Measurements from ENCODE around the gene MB.
"Not testable (repeated sequence)": the region's sequence is repeated elsewhere in the genome, so short reads cannot be mapped to it uniquely, and the experiment has no call there.

Gene MB

DNA sequence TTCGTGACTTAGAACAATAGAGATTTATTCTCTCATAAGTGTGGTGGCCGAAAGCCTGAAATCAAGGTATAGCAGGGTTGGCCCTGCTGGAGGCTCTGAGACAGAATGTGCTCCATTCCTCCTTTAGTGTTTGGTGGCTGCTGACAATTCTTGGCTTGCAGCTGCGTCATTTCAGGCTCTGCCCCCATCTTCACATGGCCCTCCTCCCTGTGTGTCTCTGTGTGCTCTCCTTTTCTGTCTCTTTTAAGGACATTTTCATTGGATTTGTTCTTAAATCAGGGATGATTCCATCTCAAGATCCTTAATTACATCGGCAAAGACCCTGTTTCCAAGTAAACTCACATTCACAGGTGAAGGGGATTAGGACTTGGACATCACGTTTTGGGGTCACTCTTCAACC lies 20.9 kb upstream of the MB start:
- in situ Hi-C loops (cut with MboI; ENCODE audit: low sequenced_read_pairs): no loop called here

DNA sequence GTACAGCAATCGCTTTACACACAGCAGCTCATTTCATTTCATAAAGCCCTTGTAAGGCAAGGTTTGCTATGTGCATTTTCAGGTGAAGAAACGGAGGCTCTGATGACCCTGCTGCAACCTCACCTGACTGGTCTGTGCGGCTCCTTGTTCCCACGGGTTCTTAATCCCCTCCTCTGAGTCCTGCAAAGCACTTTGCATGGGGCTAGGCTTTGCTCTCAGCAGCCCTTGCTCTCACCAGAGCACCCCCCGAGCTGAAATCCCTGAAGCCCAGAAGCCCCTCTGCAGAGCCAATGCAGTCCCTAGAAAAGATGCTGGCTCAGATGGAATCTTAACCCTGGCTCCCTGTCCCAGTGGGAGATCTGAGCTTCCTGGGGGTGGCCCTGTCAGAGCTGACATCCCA lies 20.1 kb upstream of the MB start:
- in situ Hi-C loops (cut with MboI; ENCODE audit: low sequenced_read_pairs): no loop called here

DNA sequence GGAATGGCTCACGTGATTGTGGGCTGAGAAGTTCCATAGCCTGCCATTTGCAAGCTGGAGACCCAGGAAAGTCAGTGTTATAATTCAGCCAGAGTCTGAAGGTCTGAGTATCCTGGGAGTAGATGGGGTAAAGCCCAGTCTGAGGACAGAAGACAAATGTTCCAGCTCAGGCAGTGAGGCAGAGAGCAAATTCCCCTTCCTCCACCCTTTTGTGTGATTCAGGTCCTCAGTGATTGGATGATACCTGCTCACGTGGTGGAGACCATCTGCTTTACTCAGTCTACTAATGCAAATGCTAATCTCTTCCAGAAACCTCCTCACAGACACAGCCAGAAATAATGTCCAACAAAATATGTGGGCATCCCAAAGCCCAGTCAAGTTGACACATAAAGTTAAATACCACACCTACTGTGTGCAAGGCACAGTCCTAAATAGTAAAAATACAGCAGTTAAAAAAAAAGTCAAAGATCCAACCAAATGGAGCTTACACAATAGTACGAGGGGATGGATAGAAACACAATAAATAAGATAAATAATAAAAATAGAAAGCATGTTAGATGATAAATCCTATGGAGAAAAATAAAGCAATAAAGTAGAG lies 17.9 kb upstream of the MB start:
- in situ Hi-C loops (cut with MboI; ENCODE audit: low sequenced_read_pairs): no loop called here

DNA sequence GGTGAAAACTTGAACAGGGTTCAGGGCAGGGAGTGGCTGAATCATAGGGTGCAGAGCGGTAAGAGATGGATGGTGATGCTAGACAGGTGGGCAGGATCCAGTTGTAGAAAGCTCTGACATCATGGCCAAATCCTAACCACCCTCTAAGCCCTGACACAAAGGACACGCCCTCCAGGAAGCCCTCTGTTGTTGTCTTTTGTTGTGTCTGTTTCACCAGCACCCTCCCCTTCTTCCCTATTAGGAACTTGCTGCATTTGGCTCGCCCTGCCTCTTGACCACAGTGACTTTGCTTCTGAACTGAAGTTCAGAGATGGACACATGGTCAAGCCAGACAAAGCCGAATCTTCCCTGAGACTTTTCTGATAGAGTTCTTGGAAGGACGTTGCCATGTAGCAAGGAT lies 16.9 kb upstream of the MB start:
- in situ Hi-C loops (cut with MboI; ENCODE audit: low sequenced_read_pairs): no loop called here

DNA sequence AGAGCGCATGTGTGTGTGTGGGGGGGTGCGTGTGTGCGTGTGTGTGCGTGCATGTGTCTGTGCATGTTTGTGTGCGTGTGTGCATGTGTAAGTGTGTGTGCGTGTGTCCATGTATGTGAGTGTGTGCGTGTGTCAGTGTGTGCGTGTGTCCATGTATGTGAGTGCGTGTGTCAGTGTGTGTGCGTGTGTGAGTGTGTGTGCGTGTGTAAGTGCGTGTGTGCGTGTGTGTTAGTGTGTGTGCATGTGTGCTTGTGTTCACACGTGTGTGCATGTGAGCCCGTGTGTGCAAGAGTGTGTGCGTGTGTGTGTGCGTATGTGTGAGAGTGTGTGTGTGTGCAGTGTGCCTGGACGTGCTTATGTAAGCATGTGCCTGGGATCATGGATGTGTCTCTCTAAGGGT lies 16.4 kb upstream of the MB start:
- in situ Hi-C loops (cut with MboI; ENCODE audit: low sequenced_read_pairs): no loop called here

DNA sequence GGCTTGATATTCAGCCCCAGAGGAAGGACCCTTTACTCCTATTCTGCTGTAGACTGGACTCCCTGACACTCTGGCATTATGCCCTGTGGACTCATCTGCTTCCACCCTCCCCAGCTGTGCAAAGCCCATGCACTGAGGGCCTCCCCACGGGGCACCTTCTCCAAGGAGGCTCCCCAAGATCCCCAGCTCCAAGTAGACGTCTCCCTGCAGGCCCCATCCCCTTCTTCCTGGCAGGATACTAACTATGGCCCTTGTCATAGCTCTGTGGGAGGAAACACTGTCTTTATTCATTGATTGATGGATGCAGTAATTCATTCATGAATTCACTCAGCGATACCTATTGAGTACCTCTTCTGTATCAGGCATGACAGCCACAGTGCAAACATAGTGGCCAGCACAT lies 15.8 kb upstream of the MB start:
- in situ Hi-C loops (cut with MboI; ENCODE audit: low sequenced_read_pairs): no loop called here

DNA sequence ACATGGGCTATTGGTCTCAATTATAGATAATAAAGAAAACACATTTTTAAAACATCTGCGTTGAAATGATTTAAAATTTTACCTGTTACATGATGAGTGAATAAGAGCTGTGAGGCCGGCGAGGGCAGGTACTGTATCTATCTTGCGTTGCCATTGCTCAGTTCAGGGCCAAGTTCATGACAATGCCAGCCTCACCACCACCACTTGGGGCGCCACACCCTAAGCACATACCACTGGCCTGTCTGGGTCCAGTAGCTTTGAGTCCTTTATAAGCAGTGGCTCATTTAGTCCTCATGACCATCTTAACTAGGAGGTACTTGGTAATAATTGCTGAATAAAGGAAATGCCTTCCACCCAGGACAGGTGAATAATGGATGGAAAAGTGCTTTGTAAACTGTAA lies 14.5 kb upstream of the MB start:
- in situ Hi-C loops (cut with MboI; ENCODE audit: low sequenced_read_pairs): no loop called here

DNA sequence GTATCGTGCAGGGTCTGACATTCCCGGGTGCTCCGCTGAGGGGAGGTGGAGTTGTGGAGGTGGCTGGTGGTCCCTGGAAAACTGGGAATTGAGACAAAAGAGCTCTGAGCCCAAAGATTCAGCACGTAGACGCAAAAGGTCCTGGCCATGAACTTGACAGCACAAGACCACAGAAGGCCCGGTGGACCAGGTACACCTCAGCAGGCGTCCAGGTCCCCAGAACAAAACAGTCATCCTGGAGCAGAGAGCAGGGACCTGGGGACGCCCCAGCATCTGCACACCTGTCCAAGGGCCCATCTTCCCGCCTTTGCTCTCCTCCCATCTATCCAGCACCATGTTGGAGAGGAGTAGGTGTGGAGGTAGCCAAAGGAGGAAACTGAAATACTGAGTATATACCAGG lies 13.8 kb upstream of the MB start:
- in situ Hi-C loops (cut with MboI; ENCODE audit: low sequenced_read_pairs): no loop called here

DNA sequence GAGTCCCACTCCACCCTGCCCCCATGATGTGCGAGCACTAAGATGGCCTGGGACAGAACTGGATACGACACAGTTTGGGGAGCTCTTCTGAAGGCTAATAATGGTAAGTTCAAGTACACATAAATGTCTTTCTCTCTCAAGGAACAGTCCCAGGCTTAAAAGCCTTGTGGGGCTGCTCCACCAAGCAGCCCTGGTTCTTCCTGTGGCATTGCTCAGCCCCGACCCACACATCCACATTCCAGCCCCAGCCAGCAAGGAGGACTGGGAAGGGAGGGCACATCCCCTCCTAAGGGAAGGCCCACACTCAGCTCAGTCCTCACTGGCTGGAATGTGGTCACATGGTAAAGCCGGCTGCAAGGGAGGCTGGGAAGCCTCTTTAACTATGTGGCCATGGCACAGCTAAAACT lies 13.3 kb upstream of the MB start:
- in situ Hi-C loops (cut with MboI; ENCODE audit: low sequenced_read_pairs): no loop called here

DNA sequence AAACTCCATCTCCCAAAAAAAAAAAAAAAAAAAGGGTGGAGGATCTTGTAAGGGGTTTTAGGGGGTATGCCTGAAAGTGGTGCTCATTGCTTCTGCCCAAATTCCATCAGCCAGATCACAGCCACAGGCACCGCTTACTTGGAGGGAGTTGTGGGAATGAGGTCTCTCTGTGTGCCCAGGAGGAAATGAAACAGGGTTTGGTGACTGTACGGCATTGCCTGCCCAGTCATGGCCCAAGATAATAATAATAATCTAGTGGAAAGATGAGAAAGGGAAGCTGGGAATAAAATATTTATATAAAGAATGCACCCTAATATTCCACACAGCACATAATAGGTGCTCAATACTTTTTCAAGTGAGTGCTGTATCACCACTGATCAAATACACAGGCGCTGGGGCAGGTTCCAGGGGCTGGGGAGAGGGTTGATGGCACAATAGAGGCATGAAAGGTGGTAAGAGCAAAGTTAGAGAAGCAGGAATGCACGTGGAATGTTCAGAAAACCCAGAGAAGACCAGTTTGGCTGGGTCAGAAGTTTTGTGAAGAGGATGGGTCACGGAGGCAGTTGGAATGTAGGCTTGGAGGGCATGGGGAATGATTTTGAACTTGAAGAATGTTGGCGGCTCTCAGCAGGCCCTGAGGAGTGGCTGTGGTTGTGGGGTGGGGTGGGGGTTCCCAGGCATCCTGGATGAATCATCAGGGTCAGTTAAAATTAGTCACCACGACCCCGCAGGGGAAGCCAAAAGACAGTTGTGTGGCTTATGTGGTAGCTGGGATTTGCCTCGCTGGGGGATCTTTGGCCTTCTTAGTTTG lies 12.5 kb upstream of the MB start:
- in situ Hi-C loops (cut with MboI; ENCODE audit: low sequenced_read_pairs): no loop called here

DNA sequence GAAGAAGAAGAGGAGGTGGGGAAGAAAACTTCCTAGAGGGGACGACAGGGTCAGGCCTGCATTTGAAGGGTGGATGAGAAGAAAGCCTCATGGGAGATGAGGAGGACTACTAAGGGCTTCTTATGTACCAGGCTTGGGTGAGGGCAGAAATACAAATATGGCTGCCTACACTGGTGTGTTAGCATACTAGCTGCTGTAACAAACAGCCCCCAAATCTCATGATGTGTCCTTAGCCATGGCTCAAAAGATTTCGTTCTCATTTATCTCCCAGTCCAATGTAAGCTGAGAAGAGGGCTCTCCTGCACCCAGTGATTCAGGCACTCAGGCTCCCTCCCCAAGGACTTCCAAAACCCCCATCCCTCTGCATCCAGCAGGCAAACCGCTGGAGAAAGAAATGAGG lies 11.6 kb upstream of the MB start:
- in situ Hi-C loops (cut with MboI; ENCODE audit: low sequenced_read_pairs): no loop called here

DNA sequence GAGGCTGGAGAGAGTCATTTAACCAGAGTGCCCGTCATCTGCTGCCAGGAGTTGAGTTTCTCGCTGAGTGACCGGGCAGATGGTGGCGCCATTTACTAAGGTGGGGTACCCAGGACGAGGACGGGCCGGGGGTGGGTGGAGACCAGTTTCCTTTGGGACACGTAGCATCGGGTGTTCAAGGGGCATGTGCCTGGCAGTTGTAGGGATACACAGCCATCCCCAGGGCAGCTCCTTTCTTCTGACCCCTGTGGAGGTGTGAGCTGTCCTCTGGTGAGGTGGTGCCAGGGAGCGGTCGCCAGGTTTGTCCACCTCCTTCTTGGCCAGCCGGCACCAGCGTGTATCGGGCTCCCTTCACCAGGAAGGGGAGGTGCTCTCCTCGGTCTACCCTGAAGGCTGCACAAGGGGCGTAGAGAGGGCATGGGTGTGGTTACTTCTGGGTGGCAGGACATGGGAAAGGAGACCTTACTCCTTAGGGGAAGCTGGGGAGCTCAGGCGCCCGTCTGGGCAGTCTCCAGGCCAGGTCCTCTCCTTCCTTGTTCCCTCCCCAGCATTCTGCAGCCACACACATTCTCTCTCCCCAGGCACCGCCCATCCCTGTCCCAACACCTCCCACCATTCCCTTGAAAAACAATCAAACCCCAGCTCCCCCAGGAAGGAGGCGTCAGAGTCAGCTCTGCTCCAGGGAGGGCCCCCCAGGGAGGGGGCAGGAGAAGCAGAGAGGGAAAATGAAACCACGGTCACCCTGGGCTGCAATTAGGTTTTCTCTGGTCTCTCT lies 10.3 kb upstream of the MB start:
- in situ Hi-C loops (cut with MboI; ENCODE audit: low sequenced_read_pairs): no loop called here

DNA sequence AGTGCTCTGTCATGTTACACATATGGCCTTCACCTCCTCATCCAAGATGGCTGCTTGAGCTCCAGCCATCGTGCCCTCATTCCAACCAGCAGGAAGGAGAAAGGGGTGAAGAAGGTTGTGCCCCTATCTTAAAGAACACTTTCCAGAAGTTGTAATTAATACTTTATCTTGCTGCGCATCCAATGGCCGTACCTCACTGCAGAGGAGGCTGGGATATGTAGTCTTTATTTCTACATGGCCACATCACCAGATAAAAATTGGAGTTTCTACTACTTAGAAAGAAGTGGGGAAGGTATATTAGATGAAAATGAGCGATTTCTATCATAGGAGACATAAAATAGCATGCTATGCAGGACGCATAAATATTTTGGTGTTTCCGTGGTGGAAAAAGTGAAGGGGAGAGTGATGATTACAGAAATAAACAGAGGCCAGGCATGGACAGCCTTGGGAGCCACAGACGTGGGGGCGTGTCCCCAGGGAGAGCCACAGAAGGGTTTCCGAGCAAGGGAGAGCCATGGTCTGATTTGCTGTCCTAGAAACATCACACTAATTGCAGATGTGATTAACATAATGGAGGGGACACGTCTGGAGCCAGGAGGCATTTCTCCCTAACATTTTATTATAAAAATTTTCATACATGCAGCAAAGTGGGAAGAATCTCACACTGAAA lies 8.8 kb upstream of the MB start:
- in situ Hi-C loops (cut with MboI; ENCODE audit: low sequenced_read_pairs): no loop called here

DNA sequence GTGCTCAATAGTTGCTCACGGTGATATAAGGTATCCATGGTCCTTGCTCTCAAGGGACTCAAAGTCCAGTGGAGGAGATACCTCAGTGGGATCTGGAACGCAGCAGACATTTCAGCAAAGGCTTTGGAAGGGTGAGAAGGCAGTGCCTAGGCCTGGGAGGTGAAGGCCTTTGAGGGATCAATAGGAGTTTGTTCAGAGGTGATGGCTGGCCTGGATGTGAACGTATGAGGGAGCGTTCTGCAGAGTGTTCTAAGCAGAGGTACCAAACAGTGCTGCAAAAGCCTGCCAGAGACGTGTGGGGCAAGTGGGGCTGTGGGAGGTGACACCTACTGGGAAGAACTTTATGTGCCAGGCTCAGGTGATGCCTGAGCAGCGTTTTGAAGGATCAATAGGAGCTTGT lies 7.4 kb upstream of the MB start:
- in situ Hi-C loops (cut with MboI; ENCODE audit: low sequenced_read_pairs): no loop called here

DNA sequence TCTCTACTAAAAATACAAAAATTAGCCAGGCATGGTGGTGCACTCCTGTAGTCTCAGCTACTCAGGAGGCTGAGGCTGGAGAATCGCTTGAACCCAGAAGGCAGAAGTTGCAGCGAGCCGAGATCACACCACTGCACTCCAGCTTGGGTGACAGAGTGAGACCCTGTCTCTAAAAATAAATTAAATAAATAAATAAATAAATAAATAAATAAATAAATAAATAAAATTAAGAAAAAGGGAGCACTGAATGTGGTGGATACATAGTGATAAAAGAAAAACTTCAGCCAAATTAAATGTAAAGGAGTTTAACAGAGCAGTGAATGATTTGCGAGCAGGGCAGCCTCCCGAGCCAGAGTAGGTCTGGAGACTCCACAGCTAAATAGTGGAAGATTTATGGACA lies 6.8 kb upstream of the MB start:
- in situ Hi-C loops (cut with MboI; ENCODE audit: low sequenced_read_pairs): not testable (repeated sequence)

DNA sequence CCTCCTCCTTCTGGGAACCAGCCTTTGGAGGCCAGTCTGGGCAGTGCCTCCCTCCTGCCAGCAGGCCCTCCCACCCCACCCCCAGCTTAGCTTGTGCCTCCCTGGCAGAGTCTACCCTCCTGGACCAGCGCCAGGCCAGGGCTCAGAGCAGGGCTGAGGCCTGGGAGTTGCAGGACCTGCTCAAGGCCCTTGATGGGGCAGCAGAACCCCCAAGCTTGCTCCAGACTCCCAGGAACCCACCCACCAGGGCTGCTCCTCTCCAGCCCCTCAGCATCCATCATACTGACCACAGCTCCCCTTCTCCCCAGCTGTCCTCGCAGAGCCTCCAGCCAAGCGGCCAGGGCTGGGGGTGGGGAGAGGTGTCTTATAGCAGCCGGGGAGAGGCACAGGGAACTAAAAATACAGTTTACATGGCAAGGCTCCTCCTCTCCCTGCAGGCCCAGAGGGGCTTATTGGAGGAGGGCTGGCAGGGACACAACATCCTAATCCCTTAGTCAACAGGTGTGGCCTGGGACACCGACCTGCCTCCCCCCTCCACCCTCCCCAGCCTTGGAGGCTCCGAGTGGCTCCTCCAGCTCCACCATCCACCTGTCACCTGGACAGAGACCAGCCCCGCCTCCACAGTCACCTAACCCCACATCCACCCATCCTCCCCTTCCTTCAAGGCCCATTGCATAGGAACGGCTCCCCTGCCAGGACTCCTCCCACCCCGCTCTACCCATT lies 5.2 kb upstream of the MB start:
- in situ Hi-C loops (cut with MboI; ENCODE audit: low sequenced_read_pairs): no loop called here

DNA sequence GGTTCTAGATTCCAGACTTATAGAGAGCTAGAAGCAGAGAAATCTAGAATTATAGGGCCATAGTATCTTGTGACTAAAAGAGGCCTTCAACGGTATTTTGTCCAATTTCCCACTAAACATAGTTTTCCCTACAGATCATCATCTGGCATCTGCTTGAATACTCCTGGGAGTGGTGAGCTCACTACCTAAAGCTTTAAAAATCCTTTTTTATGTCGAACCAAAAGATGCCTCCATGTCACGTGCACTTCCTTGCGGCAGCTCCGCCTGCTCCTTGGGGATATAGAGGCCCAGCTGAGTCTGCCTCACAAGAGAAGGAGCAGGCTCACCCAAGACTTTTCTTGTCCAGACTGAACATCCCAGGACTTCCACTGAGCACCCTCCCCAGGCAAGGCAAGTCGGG lies 4.3 kb upstream of the MB start:
- in situ Hi-C loops (cut with MboI; ENCODE audit: low sequenced_read_pairs): no loop called here

DNA sequence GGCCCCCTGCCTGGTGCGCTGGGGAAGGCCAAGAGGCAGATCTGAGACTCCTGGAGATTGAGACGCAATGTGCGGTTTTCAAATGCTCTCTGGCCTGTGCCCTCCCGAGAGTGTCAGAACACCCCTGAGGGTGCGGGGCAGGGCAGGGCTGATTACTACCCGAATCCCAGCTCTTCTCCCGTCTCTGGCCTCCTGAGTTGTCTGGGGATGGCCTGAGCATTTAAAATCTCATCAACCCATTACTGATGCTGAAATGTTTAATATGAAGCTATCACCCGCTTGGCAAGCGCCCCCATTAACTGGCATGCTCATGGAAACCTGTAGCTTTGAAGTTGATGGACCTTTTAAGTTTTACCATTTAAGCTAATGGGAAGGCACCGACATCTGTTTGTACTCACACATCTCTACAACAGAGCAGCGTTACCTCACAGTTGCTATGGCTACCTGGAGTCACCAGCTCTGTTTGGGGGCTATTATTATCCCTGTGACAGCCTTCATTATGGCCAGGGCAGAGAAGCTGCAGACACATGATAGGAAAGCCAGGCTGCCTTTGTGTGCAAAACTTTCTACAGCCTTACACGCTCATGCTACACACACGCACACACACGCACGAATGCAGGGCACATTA lies 3.6 kb upstream of the MB start:
- in situ Hi-C loops (cut with MboI; ENCODE audit: low sequenced_read_pairs): no loop called here

DNA sequence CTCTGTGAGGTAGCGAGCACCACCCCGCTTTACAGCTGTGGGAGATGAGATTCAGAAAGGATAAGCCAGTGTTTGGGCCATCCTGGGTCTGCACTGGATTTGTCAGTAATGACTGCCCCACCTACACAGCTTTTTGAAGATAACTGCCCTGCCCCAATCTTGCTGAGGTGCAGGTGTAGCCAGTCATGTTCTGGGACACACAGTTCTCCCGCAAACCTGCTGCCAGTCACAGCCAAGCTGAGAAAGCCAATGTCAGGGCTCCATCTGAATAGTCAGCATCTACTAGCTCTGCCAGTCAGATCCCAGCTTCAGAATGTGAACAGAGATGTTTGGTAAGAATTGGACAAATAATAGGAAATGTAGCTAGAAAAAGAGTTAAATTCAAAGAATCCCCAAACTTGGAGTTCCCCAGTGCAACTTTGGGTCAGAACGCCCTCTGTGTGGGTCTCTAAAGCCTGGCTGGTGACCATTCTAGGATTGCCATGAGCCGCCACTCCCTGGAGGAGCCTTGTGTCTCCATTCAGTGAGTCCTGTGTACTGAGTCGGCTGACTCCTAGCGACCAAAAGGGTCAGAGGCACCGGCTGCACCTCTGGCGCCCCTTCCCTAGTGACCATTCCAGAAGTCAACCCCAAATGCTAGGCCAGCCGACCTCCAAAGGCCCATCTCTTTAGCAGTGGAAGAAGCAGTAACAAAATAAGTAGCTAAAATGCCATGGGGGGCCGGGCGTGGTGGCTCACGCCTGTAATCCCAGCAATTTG lies 2.4 kb upstream of the MB start:
- in situ Hi-C loops (cut with MboI; ENCODE audit: low sequenced_read_pairs): no loop called here

Measured in HL-60/S4 treated with phorbol 12-myristate 13-acetate at 8.2 ng/mL for 4 days and 3 days (cell line).